D721Med (cell line): ENCODE measurements around the gene CCDC27.
A peak's percentile ranks its signal among the peaks of the same experiment; 100 is the strongest.

ENCODE experiments used
- DNase-seq: peaks from one replicate; pipeline ENCODE4 v3.0.0; 2011; ENCODE audit warnings: low spot score; ENCODE audit not compliant: insufficient read length
- FAIRE-seq: peaks from 2 replicates; lab custom pipeline; 2011; peaks lifted over from hg19 to GRCh38; lab: Jason Lieb, UNC
- TF ChIP-seq, protein P1 (sequence below): IDR thresholded peaks from 2 replicates; pipeline ENCODE4 v1.5.1; 2012; ENCODE audit warnings: mild to moderate bottlenecking, control low read depth; ENCODE audit not compliant: insufficient read depth; ENCODE audit errors: missing control alignments

Gene CCDC27

DNA sequence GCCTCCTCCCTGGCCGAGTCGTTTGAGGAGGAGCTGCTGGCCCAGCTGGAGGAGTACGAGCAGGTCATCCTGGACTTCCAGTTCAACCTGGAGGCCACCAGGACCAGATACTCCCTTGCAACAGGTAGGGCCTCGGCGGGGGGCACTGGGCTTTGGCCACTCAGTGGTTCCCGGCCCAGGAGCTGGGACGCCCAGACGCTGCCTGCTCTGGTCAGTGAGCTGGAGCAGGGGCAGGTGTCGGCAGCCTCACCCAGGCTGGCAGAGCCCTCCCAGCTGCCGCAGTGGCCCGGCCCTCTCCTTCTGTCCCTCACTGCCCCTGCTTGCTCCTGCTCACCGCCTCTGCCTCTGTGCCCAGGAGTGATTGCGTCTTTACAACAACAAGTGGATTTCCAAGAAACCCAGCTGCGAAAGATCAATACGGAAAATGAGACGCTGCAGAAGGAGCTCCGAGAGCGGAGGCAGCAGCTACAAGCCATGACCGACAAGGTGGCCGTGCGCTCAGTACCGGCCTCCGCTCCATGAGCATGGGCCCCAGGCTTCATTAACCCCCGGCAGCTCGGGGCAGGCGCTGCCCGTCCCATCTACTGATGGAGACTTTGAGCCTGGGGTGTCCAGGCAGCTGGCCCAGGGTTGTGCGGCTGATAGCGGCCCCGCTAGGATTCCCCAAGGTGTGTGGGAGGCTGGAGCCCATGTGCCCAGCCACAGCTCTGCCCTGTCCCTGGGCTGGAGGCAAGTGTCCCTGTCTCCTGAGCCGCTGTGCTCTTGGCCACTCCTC lies 11.3 kb downstream of the CCDC27 start:
- no peak for DNase-seq
- TF ChIP-seq, protein P1, sequence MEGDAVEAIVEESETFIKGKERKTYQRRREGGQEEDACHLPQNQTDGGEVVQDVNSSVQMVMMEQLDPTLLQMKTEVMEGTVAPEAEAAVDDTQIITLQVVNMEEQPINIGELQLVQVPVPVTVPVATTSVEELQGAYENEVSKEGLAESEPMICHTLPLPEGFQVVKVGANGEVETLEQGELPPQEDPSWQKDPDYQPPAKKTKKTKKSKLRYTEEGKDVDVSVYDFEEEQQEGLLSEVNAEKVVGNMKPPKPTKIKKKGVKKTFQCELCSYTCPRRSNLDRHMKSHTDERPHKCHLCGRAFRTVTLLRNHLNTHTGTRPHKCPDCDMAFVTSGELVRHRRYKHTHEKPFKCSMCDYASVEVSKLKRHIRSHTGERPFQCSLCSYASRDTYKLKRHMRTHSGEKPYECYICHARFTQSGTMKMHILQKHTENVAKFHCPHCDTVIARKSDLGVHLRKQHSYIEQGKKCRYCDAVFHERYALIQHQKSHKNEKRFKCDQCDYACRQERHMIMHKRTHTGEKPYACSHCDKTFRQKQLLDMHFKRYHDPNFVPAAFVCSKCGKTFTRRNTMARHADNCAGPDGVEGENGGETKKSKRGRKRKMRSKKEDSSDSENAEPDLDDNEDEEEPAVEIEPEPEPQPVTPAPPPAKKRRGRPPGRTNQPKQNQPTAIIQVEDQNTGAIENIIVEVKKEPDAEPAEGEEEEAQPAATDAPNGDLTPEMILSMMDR, result no peak
- FAIRE-seq, result no peak

DNA sequence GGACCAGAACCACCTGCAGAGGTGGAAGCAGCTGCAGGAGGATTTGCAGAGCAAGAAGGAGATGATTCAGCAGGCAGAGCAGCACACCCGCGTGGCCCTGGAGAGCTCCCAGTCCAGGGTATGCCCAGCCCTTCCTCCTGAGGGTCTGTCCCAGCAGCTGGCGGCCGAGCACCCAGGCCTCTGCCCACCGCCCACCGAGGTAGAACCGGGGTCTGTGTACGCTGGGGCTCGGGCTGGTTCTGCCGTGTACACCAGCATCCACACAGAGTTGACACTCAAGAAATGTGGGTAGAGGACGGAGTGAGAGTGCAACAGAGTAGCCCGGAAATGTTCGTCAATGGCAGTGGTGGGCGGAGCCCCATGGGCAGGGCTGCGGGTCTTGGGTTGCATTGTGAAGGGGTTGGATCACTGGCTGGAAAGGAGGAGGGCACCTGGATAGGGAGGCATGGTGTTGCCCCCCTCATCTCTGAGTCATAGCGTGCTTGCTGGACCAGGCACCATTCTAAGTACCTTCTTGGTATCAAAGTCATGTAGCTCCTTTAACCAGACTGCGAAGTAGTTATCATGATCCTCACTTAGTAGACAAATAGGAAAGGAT lies 15.2 kb downstream of the CCDC27 start:
- TF ChIP-seq, protein P1, result no peak
- DNase-seq (no peak), FAIRE-seq (no peak)

DNA sequence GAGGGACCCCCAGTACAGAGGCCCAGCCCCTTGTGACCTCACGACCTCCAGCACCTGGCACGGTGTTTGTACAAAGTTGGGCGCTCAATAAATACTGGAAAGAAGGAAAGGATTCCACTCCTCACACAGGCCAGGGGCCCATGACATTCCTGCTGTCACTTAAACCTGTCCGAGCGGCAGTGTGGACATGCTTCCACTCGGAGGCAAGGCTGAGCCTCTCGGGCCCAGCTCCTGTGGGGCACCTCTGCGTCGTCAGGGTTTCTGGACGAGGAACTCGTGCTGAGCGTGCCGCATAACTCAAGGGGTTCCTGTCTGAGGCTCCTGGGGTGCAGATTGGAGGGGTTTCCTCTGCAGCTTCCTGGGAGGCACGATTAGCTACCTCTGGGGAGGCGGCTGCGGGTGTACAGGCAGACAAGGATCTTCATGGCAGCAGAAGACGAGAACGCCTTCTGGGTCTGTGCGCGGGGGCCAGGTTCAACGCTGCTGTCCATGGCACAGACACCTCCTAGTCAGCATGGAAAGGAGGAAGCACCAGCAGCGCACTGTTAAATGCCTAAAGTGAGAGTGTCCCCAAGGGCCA lies 16.7 kb downstream of the CCDC27 start:
- TF ChIP-seq, protein P1, result no peak
- FAIRE-seq, result no peak

DNA sequence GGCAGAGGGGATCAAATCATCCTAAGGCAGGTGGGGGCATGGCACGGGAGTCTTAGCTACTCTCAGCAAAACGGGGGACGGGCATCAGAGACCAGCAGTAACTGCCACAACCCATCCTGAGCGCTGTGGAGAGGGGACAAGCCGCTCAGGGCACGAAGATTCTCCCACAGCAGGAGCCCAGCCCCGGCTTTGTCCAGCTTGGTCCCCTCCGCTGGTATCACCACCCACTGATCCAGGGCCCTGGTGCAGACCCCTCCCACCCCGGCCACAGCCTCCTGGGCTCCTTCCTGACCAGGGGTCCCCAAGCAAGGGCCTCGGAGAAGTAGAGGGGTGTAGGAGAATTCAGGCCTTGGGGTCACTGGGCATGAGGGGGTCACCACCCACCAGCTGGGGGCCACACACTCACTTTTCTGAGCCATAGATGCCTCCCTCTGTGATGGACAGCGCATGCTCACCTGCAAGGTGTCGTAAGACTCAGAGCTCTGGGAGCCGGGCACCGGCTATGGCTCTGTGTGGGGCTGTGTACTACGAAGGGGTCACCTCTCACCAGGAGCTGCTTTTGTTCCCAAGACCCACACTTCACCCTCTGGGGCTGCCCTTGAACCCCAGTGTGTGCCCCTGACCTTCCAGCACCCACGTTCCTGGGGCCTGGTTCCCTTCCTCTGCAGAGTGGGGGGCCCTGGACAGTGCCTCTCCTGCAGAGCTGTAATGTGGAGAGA lies 18.0 kb downstream of the CCDC27 start:
- TF ChIP-seq, protein P1, result no peak
- FAIRE-seq (no peak), DNase-seq (no peak)

More for the DNA sequence above, 16.7 kb downstream of the CCDC27 start:
- no peak for DNase-seq

DNA sequence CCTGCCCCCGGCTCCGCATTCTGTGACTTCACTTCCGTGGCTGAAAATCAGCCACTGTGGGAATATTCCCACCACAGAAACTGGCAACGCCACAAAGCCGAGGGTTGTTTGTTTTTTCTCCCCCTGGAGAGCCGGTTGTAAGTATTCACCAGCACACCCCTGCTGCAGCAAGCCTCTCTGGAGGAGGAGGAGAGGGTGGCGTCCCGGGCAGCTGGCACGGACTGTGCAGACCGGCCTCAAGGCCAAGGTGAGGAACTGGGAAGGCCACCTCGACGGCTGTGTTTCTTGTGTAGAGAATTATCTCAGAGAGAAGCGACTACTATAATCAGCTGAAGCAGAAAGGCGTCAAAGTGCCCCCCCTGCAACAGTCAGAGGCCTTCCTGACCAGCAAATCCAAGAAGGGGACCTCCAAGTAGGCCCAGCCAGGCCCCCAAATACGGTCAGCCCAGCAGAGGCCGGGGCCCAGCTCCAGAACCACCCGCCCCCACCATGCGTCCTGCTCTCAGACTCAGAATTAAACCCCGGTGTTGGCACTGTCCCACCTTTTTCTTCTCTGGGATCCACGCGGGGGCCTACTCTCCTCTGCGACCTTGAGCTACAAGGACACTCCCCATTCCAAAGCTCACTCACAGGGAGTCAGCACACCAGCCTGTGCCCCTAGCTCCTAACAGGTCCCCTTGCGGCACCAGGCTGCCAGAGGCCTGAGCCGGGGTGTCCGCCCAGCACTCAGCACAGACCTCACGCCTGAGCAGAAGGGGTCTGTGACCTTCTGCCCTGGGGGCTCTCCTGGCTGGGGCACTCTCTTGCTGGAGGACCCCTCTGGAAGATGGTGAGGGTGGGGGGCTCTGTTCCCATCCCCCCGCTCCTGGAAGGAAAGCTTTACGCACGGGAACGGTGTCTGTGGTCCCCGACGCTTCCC lies 19.1 kb downstream of the CCDC27 start:
- TF ChIP-seq, protein P1, result no peak

DNA sequence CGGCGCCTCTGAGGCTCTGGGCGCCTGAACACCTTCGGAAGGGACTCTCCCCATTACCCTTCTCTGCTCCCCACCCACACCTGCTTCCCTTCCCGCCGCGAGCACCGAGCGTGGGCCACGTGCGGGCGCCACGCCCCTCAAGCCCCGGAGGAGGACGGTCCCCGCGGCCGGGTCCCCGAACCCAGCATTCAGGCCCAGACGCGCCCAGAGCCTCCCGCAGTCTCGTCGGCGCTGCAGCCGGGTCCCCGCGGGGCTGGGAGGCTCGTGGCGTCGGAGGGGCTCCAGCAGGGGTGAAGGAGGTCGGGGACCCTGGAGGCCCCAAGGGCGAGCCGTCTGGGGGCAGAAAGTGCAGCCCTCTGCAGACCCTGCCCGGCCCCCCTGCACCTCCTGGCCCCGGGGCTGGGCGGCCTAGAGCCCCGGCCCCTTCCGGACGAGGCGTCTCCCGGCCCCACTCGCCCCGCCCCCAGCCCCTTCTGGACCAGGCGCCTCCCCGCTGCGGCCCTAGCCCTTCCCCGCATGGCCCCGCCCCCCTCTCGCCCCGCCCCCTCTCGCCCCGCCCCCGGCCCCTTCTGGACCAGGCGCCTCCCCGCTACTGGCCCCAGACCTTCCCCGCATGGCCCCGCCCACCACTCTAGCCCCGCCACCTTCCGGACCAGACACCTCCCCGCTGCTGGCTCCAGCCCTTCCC lies 19.9 kb downstream of the CCDC27 start:
- DNase-seq (peak; percentile 94), FAIRE-seq (no peak)
- TF ChIP-seq, protein P1, result no peak

More for the DNA sequence above, 19.1 kb downstream of the CCDC27 start:
- DNase-seq, result no peak
- FAIRE-seq, result no peak
